Fibroblast of lung (primary cell): ENCODE results near the gene SLC6A12. TPM values are rescaled to one million over a fixed set of nuclear protein-coding genes. Genes with fewer than 3 reads are reported as not detected.

Experiments used
- DNase-seq, 2 donors: peaks; one replicate each; pipeline versions ENCODE4 v3.0.0 to v3.0.0-alpha.2; 2010; ENCODE audit warnings: low read depth in 2 of 2
- H2AFZ ChIP-seq: 2 replicates; pipeline ENCODE4 v1.5.1; 2012; ENCODE audit warnings: low read length, control low read depth, inconsistent platforms
- H3K27ac ChIP-seq: 2 replicates; pipeline ENCODE4 v1.5.1; 2011; ENCODE audit warnings: low read length, control low read depth; ENCODE audit not compliant: insufficient read depth
- H3K27me3 ChIP-seq: 2 replicates; pipeline ENCODE4 v1.5.1; 2011; ENCODE audit warnings: mild to moderate bottlenecking, low read length; ENCODE audit not compliant: control insufficient read depth, insufficient read depth
- H3K36me3 ChIP-seq: 2 replicates; pipeline ENCODE4 v1.5.1; 2011; ENCODE audit warnings: low read length; ENCODE audit not compliant: control insufficient read depth, insufficient read depth
- H3K4me1 ChIP-seq: 2 replicates; pipeline ENCODE4 v1.5.1; 2011; ENCODE audit warnings: low read length; ENCODE audit not compliant: control insufficient read depth, insufficient read depth; ENCODE audit errors: extremely low read depth
- H3K4me2 ChIP-seq: 2 replicates; pipeline ENCODE4 v1.5.1; 2011; ENCODE audit warnings: low read length, control low read depth; ENCODE audit not compliant: insufficient read depth; ENCODE audit errors: extremely low read depth
- H3K4me3 ChIP-seq, 4 experiments: fragments of 200-600 bp in 1 of 4; sonication (generic) in 1 of 4; replicated peaks in 1 of 4; 2 replicates each; pipeline ENCODE4 v1.5.1; 2011 to 2016; ENCODE audit warnings: low read length in 4 of 4, low read depth in 3 of 4, mild to moderate bottlenecking in 3 of 4, control low read depth in 2 of 4, inconsistent platforms in 1 of 4, mixed read lengths in 1 of 4; ENCODE audit not compliant: insufficient read depth in 1 of 4; ENCODE audit errors: control extremely low read depth in 1 of 4
- H3K79me2 ChIP-seq: 2 replicates; pipeline ENCODE4 v1.5.1; 2012; ENCODE audit warnings: mild to moderate bottlenecking, low read length, inconsistent platforms; ENCODE audit not compliant: control insufficient read depth, insufficient read depth
- H3K9ac ChIP-seq: 2 replicates; pipeline ENCODE4 v1.5.1; 2011; ENCODE audit warnings: mild to moderate bottlenecking, low read length, control low read depth; ENCODE audit not compliant: insufficient read depth
- H3K9me3 ChIP-seq: 2 replicates; pipeline ENCODE4 v1.5.1; 2012; ENCODE audit warnings: low read depth, low read length; ENCODE audit not compliant: control insufficient read depth, insufficient read depth
- H4K20me1 ChIP-seq: 2 replicates; pipeline ENCODE4 v1.5.1; 2011; ENCODE audit warnings: low read length; ENCODE audit not compliant: control insufficient read depth, insufficient read depth; ENCODE audit errors: extremely low read depth
- EZH2 ChIP-seq: IDR thresholded peaks from 2 replicates; pipeline ENCODE4 v1.5.1; 2012; ENCODE audit warnings: low read length, control low read depth, mild to moderate bottlenecking; ENCODE audit errors: missing control alignments
- polyA plus RNA-seq, 2 donors: library from polyadenylated mRNA; depleted of rRNA in 1 of 2; stranded (reverse) in 1 of 2; unstranded in 1 of 2; fragments of >200 nt; gene quantifications; 2 replicates each; pipeline ENCODE4 v1.2.1, GENCODE V29; 2011 to 2012; ENCODE audit warnings: missing spikeins in 1 of 2
- total RNA-seq: library from RNA; depleted of rRNA; stranded (reverse); fragments of >200 nt; gene quantifications from 2 replicates; pipeline ENCODE4 v1.2.1, GENCODE V29; 2014
- TF ChIP-seq, protein P1 (sequence below), 2 donors: IDR thresholded peaks in 1 of 2; conservative IDR thresholded peaks in 1 of 2; 1 replicate in 1 of 2; 2 replicates in 1 of 2; pipeline ENCODE4 v1.5.1; 2011 to 2012; ENCODE audit warnings: low read length in 2 of 2, control low read depth in 1 of 2, inconsistent platforms in 1 of 2, low read depth in 1 of 2, mild to moderate bottlenecking in 1 of 2

SLC6A12 gene
- total and polyA plus RNA-seq, 2 donors (not counting 1 experiment from before 2014, with no cell fraction given) = not detected

DNA sequence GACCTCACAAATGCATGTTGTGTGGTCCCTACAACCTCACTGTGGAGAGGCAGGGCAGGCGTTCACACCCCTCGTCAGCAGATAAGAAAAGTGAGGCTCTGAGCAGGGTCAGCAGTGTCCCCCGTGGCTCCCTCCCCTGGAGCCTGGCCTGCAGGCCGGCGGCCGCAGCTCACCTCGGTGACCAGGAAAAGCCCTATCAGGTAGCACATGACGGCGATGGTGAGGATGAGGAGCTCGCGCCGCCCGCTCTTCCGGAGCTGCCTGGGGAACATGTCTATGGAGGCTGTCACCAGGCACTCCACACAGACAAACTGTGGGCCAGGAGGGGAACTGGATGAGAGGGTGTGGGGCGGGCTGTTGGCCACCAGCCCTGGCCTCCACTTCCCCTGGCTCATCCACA is 18.0 kb downstream of the SLC6A12 start:
- H3K27ac ChIP-seq = no peak overlapping the region
- DNase-seq = no peak

DNA sequence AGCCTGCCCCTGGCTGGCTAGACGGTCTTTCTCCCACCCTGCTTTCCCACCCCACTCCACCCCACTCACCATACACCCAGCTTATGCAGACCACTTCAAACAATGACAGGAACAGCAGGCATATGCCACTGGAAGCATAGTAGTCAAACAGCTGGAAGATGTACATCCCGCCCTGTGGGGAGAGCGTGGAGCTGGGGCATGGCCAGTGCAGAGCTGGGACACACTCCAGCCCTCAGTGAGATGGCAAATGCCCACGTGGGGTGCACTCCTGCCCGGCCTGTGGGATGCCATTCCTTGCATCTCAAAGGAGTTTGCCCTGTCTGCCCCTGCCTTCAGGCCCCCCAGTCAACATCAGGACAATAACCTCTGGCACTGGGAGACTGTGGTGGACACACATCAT is 18.8 kb downstream of the SLC6A12 start:
- Histone ChIP-seq H3K9me3 (no peaks in the 10 kb centered on the region), H3K4me1 (no peaks in the 10 kb centered on the region), H3K36me3 (no peaks in the 10 kb centered on the region), H3K4me3 (no peak overlapping the region), H3K27me3 (peaks cover 17% of the 10 kb centered on the region), H3K4me2 (no peak overlapping the region), H2AFZ (no peak overlapping the region), H3K9ac (no peak overlapping the region), H3K27ac (no peak overlapping the region), H4K20me1 (no peaks in the 10 kb centered on the region), H3K79me2 (no peaks in the 10 kb centered on the region)
- DNase-seq = no peak
- TF ChIP-seq EZH2 = no peak
- TF ChIP-seq, protein P1, sequence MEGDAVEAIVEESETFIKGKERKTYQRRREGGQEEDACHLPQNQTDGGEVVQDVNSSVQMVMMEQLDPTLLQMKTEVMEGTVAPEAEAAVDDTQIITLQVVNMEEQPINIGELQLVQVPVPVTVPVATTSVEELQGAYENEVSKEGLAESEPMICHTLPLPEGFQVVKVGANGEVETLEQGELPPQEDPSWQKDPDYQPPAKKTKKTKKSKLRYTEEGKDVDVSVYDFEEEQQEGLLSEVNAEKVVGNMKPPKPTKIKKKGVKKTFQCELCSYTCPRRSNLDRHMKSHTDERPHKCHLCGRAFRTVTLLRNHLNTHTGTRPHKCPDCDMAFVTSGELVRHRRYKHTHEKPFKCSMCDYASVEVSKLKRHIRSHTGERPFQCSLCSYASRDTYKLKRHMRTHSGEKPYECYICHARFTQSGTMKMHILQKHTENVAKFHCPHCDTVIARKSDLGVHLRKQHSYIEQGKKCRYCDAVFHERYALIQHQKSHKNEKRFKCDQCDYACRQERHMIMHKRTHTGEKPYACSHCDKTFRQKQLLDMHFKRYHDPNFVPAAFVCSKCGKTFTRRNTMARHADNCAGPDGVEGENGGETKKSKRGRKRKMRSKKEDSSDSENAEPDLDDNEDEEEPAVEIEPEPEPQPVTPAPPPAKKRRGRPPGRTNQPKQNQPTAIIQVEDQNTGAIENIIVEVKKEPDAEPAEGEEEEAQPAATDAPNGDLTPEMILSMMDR (conservative IDR thresholded peaks at IDR 0.05 in 1 of 2, IDR thresholded peaks at IDR 0.05 in 1 of 2; ENCODE audit: low read depth in 1 of 2, low read length in 2 of 2) = no peak

More for the DNA sequence above, 18.0 kb downstream of the SLC6A12 start:
- peaks cover 17% of the 10 kb centered on the region for H3K27me3 ChIP-seq
- H3K4me2 ChIP-seq = no peak overlapping the region
- no peaks in the 10 kb centered on the region for H3K9me3 ChIP-seq
- H3K4me3 ChIP-seq = no peak overlapping the region
- TF ChIP-seq, protein P1 (conservative IDR thresholded peaks at IDR 0.05 in 1 of 2, IDR thresholded peaks at IDR 0.05 in 1 of 2; ENCODE audit: low read depth in 1 of 2, low read length in 2 of 2) = no peak
- no peak for TF ChIP-seq EZH2
- no peaks in the 10 kb centered on the region for H3K4me1 ChIP-seq
- H2AFZ ChIP-seq = no peak overlapping the region
- H3K36me3 ChIP-seq = no peaks in the 10 kb centered on the region
- no peak overlapping the region for H3K9ac ChIP-seq
- H4K20me1 ChIP-seq = no peaks in the 10 kb centered on the region
- H3K79me2 ChIP-seq = no peaks in the 10 kb centered on the region

DNA sequence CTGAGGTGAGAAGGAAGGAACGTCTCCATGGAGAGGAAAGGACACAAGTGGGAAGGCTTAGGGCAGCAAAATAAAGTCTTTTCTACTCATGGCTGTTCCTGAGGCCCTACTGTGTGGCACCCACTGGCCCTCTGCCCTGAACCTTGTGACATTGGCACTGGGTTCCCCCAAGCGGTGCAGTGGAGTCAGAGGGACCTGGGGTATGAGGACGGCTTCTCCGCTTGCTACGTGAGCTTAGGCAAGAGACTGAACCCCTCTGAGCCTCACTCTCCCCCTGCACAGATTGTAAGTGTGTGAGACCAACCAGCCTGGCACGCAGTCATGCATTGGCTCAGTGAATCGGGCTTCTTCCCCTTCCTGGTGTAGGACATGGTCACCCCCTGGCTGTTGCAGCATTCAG is 19.7 kb downstream of the SLC6A12 start:
- no peak for TF ChIP-seq EZH2
- TF ChIP-seq, protein P1 (conservative IDR thresholded peaks at IDR 0.05 in 1 of 2, IDR thresholded peaks at IDR 0.05 in 1 of 2; ENCODE audit: low read depth in 1 of 2, low read length in 2 of 2) = no peak

More for the DNA sequence above, 19.7 kb downstream of the SLC6A12 start:
- Histone ChIP-seq H3K79me2 (no peaks in the 10 kb centered on the region), H4K20me1 (no peaks in the 10 kb centered on the region), H3K9ac (no peak overlapping the region), H3K27me3 (peaks cover 17% of the 10 kb centered on the region), H3K27ac (no peak overlapping the region), H2AFZ (no peak overlapping the region), H3K4me1 (no peaks in the 10 kb centered on the region), H3K4me2 (no peak overlapping the region), H3K9me3 (no peaks in the 10 kb centered on the region), H3K4me3 (no peak overlapping the region), H3K36me3 (no peaks in the 10 kb centered on the region)
- no peak for DNase-seq
